ENCODE data around the gene COQ4.

DNA sequence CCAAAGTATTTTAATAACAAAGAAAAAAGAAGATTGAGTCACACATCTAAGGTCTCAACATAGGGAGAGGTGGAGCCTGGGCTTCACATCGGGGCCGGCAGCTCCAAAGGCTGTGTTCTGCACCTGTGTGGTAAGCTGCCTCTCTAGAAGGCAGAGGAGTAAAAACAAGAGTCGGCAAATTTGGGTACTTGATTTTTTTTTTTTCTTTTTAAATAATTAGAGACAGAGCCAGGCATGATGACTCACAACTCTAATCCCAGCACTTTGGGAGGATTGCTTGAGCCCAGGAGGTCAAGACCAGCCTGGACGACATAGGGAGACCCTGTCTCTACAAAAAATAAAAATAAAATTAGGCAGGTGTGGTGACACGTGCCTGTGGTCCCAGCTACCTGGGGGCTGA lies 53.2 kb downstream of the COQ4 start:
- TF ChIP-seq, protein P1, sequence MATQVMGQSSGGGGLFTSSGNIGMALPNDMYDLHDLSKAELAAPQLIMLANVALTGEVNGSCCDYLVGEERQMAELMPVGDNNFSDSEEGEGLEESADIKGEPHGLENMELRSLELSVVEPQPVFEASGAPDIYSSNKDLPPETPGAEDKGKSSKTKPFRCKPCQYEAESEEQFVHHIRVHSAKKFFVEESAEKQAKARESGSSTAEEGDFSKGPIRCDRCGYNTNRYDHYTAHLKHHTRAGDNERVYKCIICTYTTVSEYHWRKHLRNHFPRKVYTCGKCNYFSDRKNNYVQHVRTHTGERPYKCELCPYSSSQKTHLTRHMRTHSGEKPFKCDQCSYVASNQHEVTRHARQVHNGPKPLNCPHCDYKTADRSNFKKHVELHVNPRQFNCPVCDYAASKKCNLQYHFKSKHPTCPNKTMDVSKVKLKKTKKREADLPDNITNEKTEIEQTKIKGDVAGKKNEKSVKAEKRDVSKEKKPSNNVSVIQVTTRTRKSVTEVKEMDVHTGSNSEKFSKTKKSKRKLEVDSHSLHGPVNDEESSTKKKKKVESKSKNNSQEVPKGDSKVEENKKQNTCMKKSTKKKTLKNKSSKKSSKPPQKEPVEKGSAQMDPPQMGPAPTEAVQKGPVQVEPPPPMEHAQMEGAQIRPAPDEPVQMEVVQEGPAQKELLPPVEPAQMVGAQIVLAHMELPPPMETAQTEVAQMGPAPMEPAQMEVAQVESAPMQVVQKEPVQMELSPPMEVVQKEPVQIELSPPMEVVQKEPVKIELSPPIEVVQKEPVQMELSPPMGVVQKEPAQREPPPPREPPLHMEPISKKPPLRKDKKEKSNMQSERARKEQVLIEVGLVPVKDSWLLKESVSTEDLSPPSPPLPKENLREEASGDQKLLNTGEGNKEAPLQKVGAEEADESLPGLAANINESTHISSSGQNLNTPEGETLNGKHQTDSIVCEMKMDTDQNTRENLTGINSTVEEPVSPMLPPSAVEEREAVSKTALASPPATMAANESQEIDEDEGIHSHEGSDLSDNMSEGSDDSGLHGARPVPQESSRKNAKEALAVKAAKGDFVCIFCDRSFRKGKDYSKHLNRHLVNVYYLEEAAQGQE (IDR thresholded peaks at IDR 0.05), result no peak
- TF ChIP-seq, protein P2, sequence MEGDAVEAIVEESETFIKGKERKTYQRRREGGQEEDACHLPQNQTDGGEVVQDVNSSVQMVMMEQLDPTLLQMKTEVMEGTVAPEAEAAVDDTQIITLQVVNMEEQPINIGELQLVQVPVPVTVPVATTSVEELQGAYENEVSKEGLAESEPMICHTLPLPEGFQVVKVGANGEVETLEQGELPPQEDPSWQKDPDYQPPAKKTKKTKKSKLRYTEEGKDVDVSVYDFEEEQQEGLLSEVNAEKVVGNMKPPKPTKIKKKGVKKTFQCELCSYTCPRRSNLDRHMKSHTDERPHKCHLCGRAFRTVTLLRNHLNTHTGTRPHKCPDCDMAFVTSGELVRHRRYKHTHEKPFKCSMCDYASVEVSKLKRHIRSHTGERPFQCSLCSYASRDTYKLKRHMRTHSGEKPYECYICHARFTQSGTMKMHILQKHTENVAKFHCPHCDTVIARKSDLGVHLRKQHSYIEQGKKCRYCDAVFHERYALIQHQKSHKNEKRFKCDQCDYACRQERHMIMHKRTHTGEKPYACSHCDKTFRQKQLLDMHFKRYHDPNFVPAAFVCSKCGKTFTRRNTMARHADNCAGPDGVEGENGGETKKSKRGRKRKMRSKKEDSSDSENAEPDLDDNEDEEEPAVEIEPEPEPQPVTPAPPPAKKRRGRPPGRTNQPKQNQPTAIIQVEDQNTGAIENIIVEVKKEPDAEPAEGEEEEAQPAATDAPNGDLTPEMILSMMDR (IDR thresholded peaks at IDR 0.05; ENCODE audit: low read depth, low read length, missing input control), result no peak
- TF ChIP-seq EGR1 (IDR thresholded peaks at IDR 0.05; ENCODE audit: low read depth in 2 of 2), result no peak
- TF ChIP-seq RAD21 (IDR thresholded peaks at IDR 0.05), result no peak
- TF ChIP-seq, protein P3, sequence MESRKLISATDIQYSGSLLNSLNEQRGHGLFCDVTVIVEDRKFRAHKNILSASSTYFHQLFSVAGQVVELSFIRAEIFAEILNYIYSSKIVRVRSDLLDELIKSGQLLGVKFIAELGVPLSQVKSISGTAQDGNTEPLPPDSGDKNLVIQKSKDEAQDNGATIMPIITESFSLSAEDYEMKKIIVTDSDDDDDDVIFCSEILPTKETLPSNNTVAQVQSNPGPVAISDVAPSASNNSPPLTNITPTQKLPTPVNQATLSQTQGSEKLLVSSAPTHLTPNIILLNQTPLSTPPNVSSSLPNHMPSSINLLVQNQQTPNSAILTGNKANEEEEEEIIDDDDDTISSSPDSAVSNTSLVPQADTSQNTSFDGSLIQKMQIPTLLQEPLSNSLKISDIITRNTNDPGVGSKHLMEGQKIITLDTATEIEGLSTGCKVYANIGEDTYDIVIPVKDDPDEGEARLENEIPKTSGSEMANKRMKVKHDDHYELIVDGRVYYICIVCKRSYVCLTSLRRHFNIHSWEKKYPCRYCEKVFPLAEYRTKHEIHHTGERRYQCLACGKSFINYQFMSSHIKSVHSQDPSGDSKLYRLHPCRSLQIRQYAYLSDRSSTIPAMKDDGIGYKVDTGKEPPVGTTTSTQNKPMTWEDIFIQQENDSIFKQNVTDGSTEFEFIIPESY (IDR thresholded peaks at IDR 0.05), result no peak
- no peak for TF ChIP-seq TAF1 (conservative IDR thresholded peaks at IDR 0.05)
- TF ChIP-seq JUND (IDR thresholded peaks at IDR 0.05), result no peak
